Lower leg skin (tissue), 3 donors: ENCODE data around the gene TCERG1L.

ENCODE experiments used
- POLR2A ChIP-seq, 2 donors: fragments of 450-650 bp; IDR thresholded peaks; one replicate each; pipeline ENCODE4 v1.6.1; 2016 to 2017; ENCODE audit warnings: antibody characterized with exemption in 2 of 2, mild to moderate bottlenecking in 1 of 2, moderate library complexity in 1 of 2
- TF ChIP-seq, protein P1 (sequence below), 3 donors: fragments of 450-650 bp; IDR thresholded peaks; one replicate each; pipeline ENCODE4 v1.5.1; 2016; ENCODE audit warnings: antibody characterized with exemption in 3 of 3, mild to moderate bottlenecking in 3 of 3, moderate library complexity in 2 of 3

DNA sequence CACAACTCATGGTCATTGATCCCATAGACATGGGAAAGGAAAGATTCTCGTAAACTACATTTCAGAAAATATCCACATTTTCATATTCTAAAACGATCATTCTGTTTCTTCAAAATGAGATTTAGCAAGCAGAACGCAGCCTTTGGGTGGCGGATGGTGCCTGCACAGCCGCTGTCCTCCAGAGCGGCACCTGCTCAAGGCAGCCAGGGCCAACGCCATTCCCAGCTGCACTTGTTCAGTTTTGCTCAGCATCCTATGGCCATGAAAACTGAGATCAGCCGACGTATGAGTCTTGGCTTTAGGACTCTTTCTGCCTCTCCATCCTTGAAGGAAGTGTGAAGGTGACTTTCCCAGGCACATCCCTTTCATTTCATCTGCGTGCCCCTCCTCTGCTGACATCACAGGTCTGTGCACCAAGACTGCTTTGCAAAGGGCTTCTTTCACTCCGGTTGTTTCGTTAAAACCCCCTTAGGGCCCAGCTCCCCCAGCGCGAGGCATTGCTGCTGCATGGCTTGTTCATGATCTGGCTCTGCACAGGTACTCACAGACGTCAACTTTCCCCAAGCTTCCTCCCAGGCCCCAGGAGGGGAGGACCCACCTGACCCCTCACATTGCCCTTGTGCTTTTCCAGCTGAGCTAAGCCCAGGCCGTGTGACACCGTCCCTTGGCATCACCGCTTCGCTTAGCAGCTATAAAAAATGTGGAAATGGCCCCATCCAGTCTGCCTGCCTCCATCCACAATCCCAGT is 37.2 kb downstream of the TCERG1L start:
- TF ChIP-seq, protein P1, sequence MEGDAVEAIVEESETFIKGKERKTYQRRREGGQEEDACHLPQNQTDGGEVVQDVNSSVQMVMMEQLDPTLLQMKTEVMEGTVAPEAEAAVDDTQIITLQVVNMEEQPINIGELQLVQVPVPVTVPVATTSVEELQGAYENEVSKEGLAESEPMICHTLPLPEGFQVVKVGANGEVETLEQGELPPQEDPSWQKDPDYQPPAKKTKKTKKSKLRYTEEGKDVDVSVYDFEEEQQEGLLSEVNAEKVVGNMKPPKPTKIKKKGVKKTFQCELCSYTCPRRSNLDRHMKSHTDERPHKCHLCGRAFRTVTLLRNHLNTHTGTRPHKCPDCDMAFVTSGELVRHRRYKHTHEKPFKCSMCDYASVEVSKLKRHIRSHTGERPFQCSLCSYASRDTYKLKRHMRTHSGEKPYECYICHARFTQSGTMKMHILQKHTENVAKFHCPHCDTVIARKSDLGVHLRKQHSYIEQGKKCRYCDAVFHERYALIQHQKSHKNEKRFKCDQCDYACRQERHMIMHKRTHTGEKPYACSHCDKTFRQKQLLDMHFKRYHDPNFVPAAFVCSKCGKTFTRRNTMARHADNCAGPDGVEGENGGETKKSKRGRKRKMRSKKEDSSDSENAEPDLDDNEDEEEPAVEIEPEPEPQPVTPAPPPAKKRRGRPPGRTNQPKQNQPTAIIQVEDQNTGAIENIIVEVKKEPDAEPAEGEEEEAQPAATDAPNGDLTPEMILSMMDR (IDR thresholded peaks at IDR 0.05), result no peak
- no peak for TF ChIP-seq POLR2A (IDR thresholded peaks at IDR 0.05)
